PC-3 (cell line): ENCODE measurements around the gene ATP5F1E. TPM values are rescaled to one million over a fixed set of nuclear protein-coding genes. Genes with fewer than 3 reads are reported as not detected.

Source experiments
- ATAC-seq: fragments of 200-7000 bp; cut with Tn5 transposase; 2 replicates; pipeline ENCODE4 v1.9.1; 2020; ENCODE audit warnings: mild to moderate bottlenecking, moderate library complexity
- BruUV-seq: library from RNA; stranded (reverse); fragments of 400-500 nt; replicated peaks from 2 replicates; lab custom pipeline; 2021; lab: Mats Ljungman, UMichigan
- CTCF ChIA-PET: fragments of 300-600 bp; sonication (Branson Sonifier 250); formaldehyde crosslinking; loops from one replicate; lab custom pipeline; 2022; ENCODE audit warnings: antibody characterized with exemption; lab: Charles Lee
- POLR2A ChIA-PET: fragments of 300-600 bp; sonication (Branson Sonifier 250); formaldehyde crosslinking; loops from one replicate; lab custom pipeline; 2022; ENCODE audit warnings: antibody characterized with exemption; ENCODE audit not compliant: unreplicated experiment; lab: Charles Lee
- DNase-seq: peaks from one replicate; pipeline ENCODE4 v3.0.0-alpha.2; 2015
- H2AFZ ChIP-seq: fragments of 300-600 bp; sonication (generic); 2 replicates; pipeline ENCODE4 v1.6.0; 2016; ENCODE audit warnings: antibody characterized with exemption, low read length
- H3F3A ChIP-seq: fragments of 300-600 bp; sonication (generic); one replicate; pipeline ENCODE4 v1.6.0; 2017; ENCODE audit warnings: antibody characterized with exemption, low read length, control low read depth, mild to moderate bottlenecking; ENCODE audit not compliant: unreplicated experiment
- H3K27ac ChIP-seq: fragments of 300-600 bp; sonication (generic); 2 replicates; pipeline ENCODE4 v1.5.1; 2016; ENCODE audit warnings: mild to moderate bottlenecking, low read length
- H3K27me3 ChIP-seq: fragments of 300-600 bp; sonication (generic); 2 replicates; pipeline ENCODE4 v1.6.1; 2016; ENCODE audit warnings: low read length, mixed read lengths
- H3K36me3 ChIP-seq: fragments of 300-600 bp; sonication (generic); 2 replicates; pipeline ENCODE4 v1.6.1; 2016; ENCODE audit warnings: low read depth, mixed run types, low read length, mixed read lengths
- H3K4me1 ChIP-seq: fragments of 300-600 bp; sonication (generic); 2 replicates; pipeline ENCODE4 v1.5.1; 2016; ENCODE audit warnings: low read length; ENCODE audit not compliant: insufficient read depth
- H3K4me2 ChIP-seq: fragments of 300-600 bp; sonication (generic); 2 replicates; pipeline ENCODE4 v1.6.0; 2016; ENCODE audit warnings: low read length
- H3K4me3 ChIP-seq: fragments of 300-600 bp; sonication (generic); 2 replicates; pipeline ENCODE4 v1.5.1; 2016; ENCODE audit warnings: mild to moderate bottlenecking, low read length, mixed read lengths
- H3K79me2 ChIP-seq: fragments of 300-600 bp; sonication (generic); 2 replicates; pipeline ENCODE4 v1.6.1; 2017; ENCODE audit warnings: low read length, mixed read lengths
- H3K9ac ChIP-seq: fragments of 300-600 bp; sonication (generic); 2 replicates; pipeline ENCODE4 v1.6.0; 2016; ENCODE audit warnings: mild to moderate bottlenecking, low read length
- H3K9me2 ChIP-seq: fragments of 300-600 bp; sonication (generic); replicated peaks from 2 replicates; pipeline ENCODE4 v1.6.1; 2016; ENCODE audit warnings: mixed run types, low read length, mixed read lengths
- H3K9me3 ChIP-seq: fragments of 300-600 bp; sonication (generic); 2 replicates; pipeline ENCODE4 v1.6.1; 2016; ENCODE audit warnings: low read length, mixed read lengths
- H4K20me1 ChIP-seq: fragments of 300-600 bp; sonication (generic); 2 replicates; pipeline ENCODE4 v1.6.1; 2016; ENCODE audit warnings: low read length, mixed read lengths
- EZH2 ChIP-seq: fragments of 300-600 bp; sonication (generic); IDR thresholded peaks from one replicate; pipeline ENCODE4 v1.6.1; 2017; ENCODE audit warnings: antibody characterized with exemption, mild to moderate bottlenecking, low read length; ENCODE audit not compliant: unreplicated experiment
- EZH2phosphoT487 ChIP-seq: fragments of 300-600 bp; sonication (generic); IDR thresholded peaks from 2 replicates; pipeline ENCODE4 v1.6.1; 2018; ENCODE audit warnings: mild to moderate bottlenecking, antibody characterized with exemption, low read length, borderline replicate concordance
- intact Hi-C: fragments of 100-400 bp; cut with micrococcal nuclease; formaldehyde crosslinking; loops from 2 replicates; pipeline ENCODE4 v1.9.0; 2023
- total RNA-seq: library from RNA; depleted of rRNA; stranded (reverse); fragments of >200 nt; gene quantifications from 2 replicates; pipeline ENCODE4 v1.2.3, GENCODE V29; 2014
- TF ChIP-seq, protein P1 (sequence below): fragments of 300-600 bp; sonication (generic); conservative IDR thresholded peaks from 2 replicates; pipeline ENCODE4 v1.5.1; 2017; ENCODE audit warnings: antibody characterized with exemption, low read depth, mild to moderate bottlenecking, low read length

Gene ATP5F1E
- total RNA-seq, 1 experiment from 2014 or later: 58.5 TPM

DNA sequence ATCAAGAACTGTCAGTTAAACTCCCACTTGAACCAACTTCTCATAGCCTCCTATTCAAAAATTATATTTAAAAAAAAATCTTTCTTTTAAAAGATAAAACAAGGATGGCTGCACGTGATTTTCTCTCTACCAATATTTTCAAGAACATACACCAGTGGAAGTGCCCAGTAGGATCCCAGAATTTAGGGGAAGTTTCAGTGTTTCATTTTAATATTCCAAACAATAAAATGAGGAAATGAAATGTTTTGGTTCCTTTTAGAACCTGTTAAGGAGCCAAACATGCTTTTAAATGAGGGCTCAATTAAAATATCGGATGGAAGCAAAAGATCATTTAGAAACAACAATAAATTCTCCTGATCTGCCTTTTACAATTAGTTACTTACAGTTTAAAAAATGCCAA lies 36.9 kb upstream of the ATP5F1E start:
- ATAC-seq: no peak
- Histone ChIP-seq H3K9ac (no peak overlapping the region), H3K36me3 (no peaks in the 10 kb centered on the region), H3K79me2 (no peaks in the 10 kb centered on the region), H3K9me2 (no peaks in the 10 kb centered on the region), H3K27me3 (peaks cover 59% of the 10 kb centered on the region), H2AFZ (no peak overlapping the region), H3K4me3 (no peak overlapping the region), H3K9me3 (no peaks in the 10 kb centered on the region), H4K20me1 (no peaks in the 10 kb centered on the region), H3K27ac (no peak overlapping the region), H3F3A (no peaks in the 10 kb centered on the region), H3K4me2 (no peak overlapping the region), H3K4me1 (peaks cover 5% of the 10 kb centered on the region)
- CTCF ChIA-PET: no interaction called here
- BruUV-seq: no TSS peak
- TF ChIP-seq EZH2phosphoT487 (no peak), EZH2 (no peak)
- TF ChIP-seq, protein P1, sequence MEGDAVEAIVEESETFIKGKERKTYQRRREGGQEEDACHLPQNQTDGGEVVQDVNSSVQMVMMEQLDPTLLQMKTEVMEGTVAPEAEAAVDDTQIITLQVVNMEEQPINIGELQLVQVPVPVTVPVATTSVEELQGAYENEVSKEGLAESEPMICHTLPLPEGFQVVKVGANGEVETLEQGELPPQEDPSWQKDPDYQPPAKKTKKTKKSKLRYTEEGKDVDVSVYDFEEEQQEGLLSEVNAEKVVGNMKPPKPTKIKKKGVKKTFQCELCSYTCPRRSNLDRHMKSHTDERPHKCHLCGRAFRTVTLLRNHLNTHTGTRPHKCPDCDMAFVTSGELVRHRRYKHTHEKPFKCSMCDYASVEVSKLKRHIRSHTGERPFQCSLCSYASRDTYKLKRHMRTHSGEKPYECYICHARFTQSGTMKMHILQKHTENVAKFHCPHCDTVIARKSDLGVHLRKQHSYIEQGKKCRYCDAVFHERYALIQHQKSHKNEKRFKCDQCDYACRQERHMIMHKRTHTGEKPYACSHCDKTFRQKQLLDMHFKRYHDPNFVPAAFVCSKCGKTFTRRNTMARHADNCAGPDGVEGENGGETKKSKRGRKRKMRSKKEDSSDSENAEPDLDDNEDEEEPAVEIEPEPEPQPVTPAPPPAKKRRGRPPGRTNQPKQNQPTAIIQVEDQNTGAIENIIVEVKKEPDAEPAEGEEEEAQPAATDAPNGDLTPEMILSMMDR: no peak
- intact Hi-C loops: no loop called here
- POLR2A ChIA-PET: no interaction called here
- no peak for DNase-seq

DNA sequence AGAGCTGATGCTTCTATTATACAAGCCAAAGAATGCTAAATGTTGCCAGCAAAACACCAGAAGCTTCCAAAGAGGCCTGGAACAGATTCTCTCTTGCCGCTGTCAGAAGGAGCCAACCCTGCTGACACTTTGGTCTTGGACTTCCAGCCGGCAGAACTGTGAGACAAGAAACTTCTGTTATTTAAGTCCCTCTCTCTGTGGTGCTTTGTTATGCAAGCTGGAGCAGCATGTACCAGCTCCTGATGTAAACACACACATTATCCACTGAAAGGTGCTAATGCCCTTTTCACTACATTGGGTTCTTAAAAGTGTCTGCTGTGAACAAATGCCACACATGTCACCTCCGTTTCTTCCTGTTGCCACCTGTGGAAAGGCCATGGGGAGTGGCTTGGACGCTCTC lies 36.4 kb upstream of the ATP5F1E start:
- H3K9me2 ChIP-seq: no peaks in the 10 kb centered on the region
- ATAC-seq (no peak), DNase-seq (no peak)
- no peak overlapping the region for H3K4me2 ChIP-seq
- POLR2A ChIA-PET: no interaction called here
- no peaks in the 10 kb centered on the region for H3K79me2 ChIP-seq
- peaks cover 64% of the 10 kb centered on the region for H3K27me3 ChIP-seq
- no peak overlapping the region for H3K9ac ChIP-seq
- no peaks in the 10 kb centered on the region for H3K9me3 ChIP-seq
- H3K4me3 ChIP-seq: no peak overlapping the region
- no peaks in the 10 kb centered on the region for H3K4me1 ChIP-seq
- H2AFZ ChIP-seq: no peak overlapping the region
- CTCF ChIA-PET: no interaction called here
- no peaks in the 10 kb centered on the region for H3K36me3 ChIP-seq
- no peak overlapping the region for H3K27ac ChIP-seq
- no peak for TF ChIP-seq EZH2phosphoT487
- TF ChIP-seq, protein P1: no peak
- no peaks in the 10 kb centered on the region for H3F3A ChIP-seq
- no peaks in the 10 kb centered on the region for H4K20me1 ChIP-seq
- intact Hi-C loops: no loop called here
- no TSS peak for BruUV-seq

DNA sequence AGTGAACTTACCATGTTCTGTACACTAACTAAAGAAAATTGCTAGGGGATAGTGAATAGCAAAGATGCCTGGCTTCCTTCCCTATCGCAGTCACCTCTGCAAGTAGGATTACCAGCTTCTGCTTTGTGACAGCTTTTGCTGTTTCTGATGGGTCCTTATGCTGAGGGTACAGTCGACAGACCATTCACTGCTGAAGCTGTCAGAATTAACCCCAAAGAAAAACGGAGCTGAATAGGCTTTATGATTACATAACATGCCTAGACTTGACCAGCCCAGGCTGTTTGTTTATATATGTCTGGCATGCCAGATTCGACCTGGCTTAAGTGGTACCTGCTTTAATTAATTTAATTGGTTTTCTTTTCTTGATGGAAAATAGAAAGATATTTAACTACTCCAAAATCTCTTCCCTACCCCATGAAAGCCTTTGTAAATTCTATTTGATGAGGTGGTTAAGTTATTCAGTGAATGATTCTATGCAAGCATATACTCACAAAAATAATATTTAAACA lies 32.1 kb upstream of the ATP5F1E start:
- Histone ChIP-seq H2AFZ (no peak overlapping the region), H3K9ac (no peak overlapping the region), H3K9me2 (no peaks in the 10 kb centered on the region), H3K27ac (no peak overlapping the region), H3K4me1 (no peaks in the 10 kb centered on the region), H4K20me1 (no peaks in the 10 kb centered on the region), H3K9me3 (no peaks in the 10 kb centered on the region), H3K79me2 (no peaks in the 10 kb centered on the region), H3F3A (no peaks in the 10 kb centered on the region), H3K27me3 (peaks cover 75% of the 10 kb centered on the region), H3K4me2 (no peak overlapping the region), H3K36me3 (no peaks in the 10 kb centered on the region), H3K4me3 (no peak overlapping the region)
- no peak for DNase-seq
- intact Hi-C loops: no loop called here
- TF ChIP-seq, protein P1: no peak
- TF ChIP-seq EZH2 (no peak), EZH2phosphoT487 (no peak)
- ChIA-PET CTCF (no interaction called here), POLR2A (no interaction called here)
- no TSS peak for BruUV-seq
- no peak for ATAC-seq
